ENCODE data around the gene GPR155. TPM values are rescaled to one million over a fixed set of nuclear protein-coding genes. Genes with fewer than 3 reads are reported as not detected.

The GPR155 gene
- total RNA-seq (2014; rRNA removed; shearing (Covaris generic)): 0.26 and 0.42 TPM in 2 replicates

GRCh38 chr2:174486563-174487107 is at the start of gene GPR155:
Gene GPR155 (minus strand): TSS chr2:174487029. CDS start chr2:174481956, 5,073 bp downstream.
- peaks cover 13% of the 10 kb centered on the region for H3K27me3 ChIP-seq (ENCODE audit: control insufficient read depth, insufficient read depth, low read length)
- no peaks in the 10 kb centered on the region for H3K36me3 ChIP-seq (replicated peaks; ENCODE audit: control insufficient read depth, insufficient read depth, low read length)
- no peak for DNase-seq
- H3K4me3 ChIP-seq (ENCODE audit: insufficient read depth, low read depth, low read length): peak within 1 kb of the TSS; percentile 65

GRCh38 chr2:174535757-174536703 is 49.2 kb upstream of the GPR155 start:
- no peak for DNase-seq
- Histone ChIP-seq H3K36me3 (replicated peaks; ENCODE audit: control insufficient read depth, insufficient read depth, low read length) (no peaks in the 10 kb centered on the region), H3K4me3 (ENCODE audit: insufficient read depth, low read depth, low read length) (no peak overlapping the region), H3K27me3 (ENCODE audit: control insufficient read depth, insufficient read depth, low read length) (no peaks in the 10 kb centered on the region)

- no peaks in the 10 kb centered on the region for H3K36me3 ChIP-seq (replicated peaks; ENCODE audit: control insufficient read depth, insufficient read depth, low read length)
- H3K27me3 ChIP-seq (ENCODE audit: control insufficient read depth, insufficient read depth, low read length): no peaks in the 10 kb centered on the region
- DNase-seq: no peak
- H3K4me3 ChIP-seq (ENCODE audit: insufficient read depth, low read depth, low read length): no peak overlapping the region
Observed at GRCh38 chr2:174535083-174535482, 48.3 kb upstream of the GPR155 start.

- H3K36me3 ChIP-seq (replicated peaks; ENCODE audit: control insufficient read depth, insufficient read depth, low read length): no peaks in the 10 kb centered on the region
- no peaks in the 10 kb centered on the region for H3K27me3 ChIP-seq (ENCODE audit: control insufficient read depth, insufficient read depth, low read length)
- no peak for DNase-seq
- H3K4me3 ChIP-seq (ENCODE audit: insufficient read depth, low read depth, low read length): no peak overlapping the region
Observed at GRCh38 chr2:174529916-174530315, 43.1 kb upstream of the GPR155 start.

- Histone ChIP-seq H3K36me3 (replicated peaks; ENCODE audit: control insufficient read depth, insufficient read depth, low read length) (no peaks in the 10 kb centered on the region), H3K27me3 (ENCODE audit: control insufficient read depth, insufficient read depth, low read length) (no peaks in the 10 kb centered on the region), H3K4me3 (ENCODE audit: insufficient read depth, low read depth, low read length) (no peak overlapping the region)
- DNase-seq: no peak
Observed at GRCh38 chr2:174527959-174528358, 41.1 kb upstream of the GPR155 start.

GRCh38 chr2:174527101-174527721 is 40.4 kb upstream of the GPR155 start:
- Histone ChIP-seq H3K36me3 (replicated peaks; ENCODE audit: control insufficient read depth, insufficient read depth, low read length) (no peaks in the 10 kb centered on the region), H3K27me3 (ENCODE audit: control insufficient read depth, insufficient read depth, low read length) (no peaks in the 10 kb centered on the region), H3K4me3 (ENCODE audit: insufficient read depth, low read depth, low read length) (no peak overlapping the region)
- DNase-seq: no peak

- Histone ChIP-seq H3K27me3 (ENCODE audit: control insufficient read depth, insufficient read depth, low read length) (no peaks in the 10 kb centered on the region), H3K36me3 (replicated peaks; ENCODE audit: control insufficient read depth, insufficient read depth, low read length) (no peaks in the 10 kb centered on the region), H3K4me3 (ENCODE audit: insufficient read depth, low read depth, low read length) (no peak overlapping the region)
- no peak for DNase-seq
Observed at GRCh38 chr2:174524527-174524926, 37.7 kb upstream of the GPR155 start.

GRCh38 chr2:174522553-174522952 is 35.7 kb upstream of the GPR155 start:
- Histone ChIP-seq H3K27me3 (ENCODE audit: control insufficient read depth, insufficient read depth, low read length) (no peaks in the 10 kb centered on the region), H3K4me3 (ENCODE audit: insufficient read depth, low read depth, low read length) (no peak overlapping the region), H3K36me3 (replicated peaks; ENCODE audit: control insufficient read depth, insufficient read depth, low read length) (no peaks in the 10 kb centered on the region)
- no peak for DNase-seq

GRCh38 chr2:174518395-174518794 is 31.6 kb upstream of the GPR155 start:
- H3K27me3 ChIP-seq (ENCODE audit: control insufficient read depth, insufficient read depth, low read length): no peaks in the 10 kb centered on the region
- no peaks in the 10 kb centered on the region for H3K36me3 ChIP-seq (replicated peaks; ENCODE audit: control insufficient read depth, insufficient read depth, low read length)
- H3K4me3 ChIP-seq (ENCODE audit: insufficient read depth, low read depth, low read length): no peak overlapping the region
- no peak for DNase-seq

- DNase-seq: no peak
- no peaks in the 10 kb centered on the region for H3K36me3 ChIP-seq (replicated peaks; ENCODE audit: control insufficient read depth, insufficient read depth, low read length)
- no peaks in the 10 kb centered on the region for H3K27me3 ChIP-seq (ENCODE audit: control insufficient read depth, insufficient read depth, low read length)
- H3K4me3 ChIP-seq (ENCODE audit: insufficient read depth, low read depth, low read length): no peak overlapping the region
Observed at GRCh38 chr2:174516501-174517378, 29.9 kb upstream of the GPR155 start.

GRCh38 chr2:174512345-174512744 is 25.5 kb upstream of the GPR155 start:
- H3K36me3 ChIP-seq (replicated peaks; ENCODE audit: control insufficient read depth, insufficient read depth, low read length): no peaks in the 10 kb centered on the region
- H3K27me3 ChIP-seq (ENCODE audit: control insufficient read depth, insufficient read depth, low read length): no peaks in the 10 kb centered on the region
- H3K4me3 ChIP-seq (ENCODE audit: insufficient read depth, low read depth, low read length): no peak overlapping the region
- DNase-seq: no peak

GRCh38 chr2:174511580-174512260 is 24.9 kb upstream of the GPR155 start:
- Histone ChIP-seq H3K36me3 (replicated peaks; ENCODE audit: control insufficient read depth, insufficient read depth, low read length) (no peaks in the 10 kb centered on the region), H3K27me3 (ENCODE audit: control insufficient read depth, insufficient read depth, low read length) (no peaks in the 10 kb centered on the region), H3K4me3 (ENCODE audit: insufficient read depth, low read depth, low read length) (no peak overlapping the region)
- DNase-seq: no peak

- no peak overlapping the region for H3K4me3 ChIP-seq (ENCODE audit: insufficient read depth, low read depth, low read length)
- no peaks in the 10 kb centered on the region for H3K36me3 ChIP-seq (replicated peaks; ENCODE audit: control insufficient read depth, insufficient read depth, low read length)
- DNase-seq: no peak
- no peaks in the 10 kb centered on the region for H3K27me3 ChIP-seq (ENCODE audit: control insufficient read depth, insufficient read depth, low read length)
Observed at GRCh38 chr2:174510583-174511189, 23.9 kb upstream of the GPR155 start.
